ENCODE measurements around the gene DNAJC6. TPM values are rescaled to one million over a fixed set of nuclear protein-coding genes. Genes with fewer than 3 reads are reported as not detected.
A peak's percentile ranks its signal among the peaks of the same experiment; 100 is the strongest.

The DNAJC6 gene
- polyA plus RNA-seq (2013, experiment 1 of 4), result 6.0 TPM
- polyA plus RNA-seq (2013, experiment 2 of 4), result 8.4 TPM
- 4.8 TPM for polyA plus RNA-seq (2013, experiment 3 of 4)
- polyA plus RNA-seq (2013, experiment 4 of 4), result 4.9 TPM

DNA sequence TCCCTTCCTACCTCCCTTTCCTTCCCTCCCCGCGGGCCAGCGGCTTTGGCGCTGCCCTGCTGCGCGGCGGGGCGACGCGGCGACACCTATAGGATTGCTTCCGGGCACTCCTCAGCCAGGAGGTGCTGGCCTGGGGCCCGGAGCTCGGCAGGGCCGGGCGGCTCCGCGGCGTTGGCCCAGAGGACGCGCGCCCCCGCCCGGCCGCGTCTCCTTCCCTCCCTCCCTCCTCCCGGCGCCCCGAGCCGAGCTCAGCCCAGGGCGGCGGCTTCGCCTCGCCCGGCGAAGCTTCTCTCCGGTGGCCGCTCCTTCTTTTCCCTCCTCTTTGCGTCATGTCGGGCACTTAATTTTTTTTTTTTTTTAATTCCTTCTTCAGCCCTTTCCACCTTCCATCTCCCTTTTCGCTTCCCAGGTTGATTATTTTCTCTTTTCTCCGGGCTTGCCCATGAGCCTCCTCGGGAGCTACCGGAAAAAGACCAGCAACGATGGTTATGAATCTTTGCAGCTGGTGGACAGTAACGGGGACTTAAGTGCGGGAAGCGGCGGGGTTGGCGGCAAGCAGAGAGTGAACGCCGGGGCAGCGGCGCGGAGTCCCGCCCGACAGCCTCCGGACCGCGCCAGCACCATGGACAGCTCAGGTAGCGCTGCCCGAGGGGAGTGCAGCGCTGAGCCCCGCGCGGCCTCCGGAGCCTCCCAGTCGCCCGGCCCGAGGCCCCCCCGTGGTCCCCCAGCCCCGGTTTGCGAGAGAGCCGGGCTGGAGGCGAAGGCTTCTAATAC is at the start of gene DNAJC6:
Gene DNAJC6, plus strand, starts transcription at position 240 of the 774 bp plus-strand sequence. Its CDS starts 203 bp downstream, at position 443.
- WGBS, 2 experiments, result 0% methylated on average over 75 of the region's 75 CpGs
- Histone ChIP-seq H3K27me3 (ENCODE audit: control insufficient read depth, insufficient read depth, low read length, poor library complexity, severe bottlenecking) (peaks cover 14% of the 10 kb centered on the region), H3K4me3 (ENCODE audit: insufficient read depth, low read depth, low read length) (peak within 1 kb of the TSS; percentile 42), H3K27ac (ENCODE audit: insufficient read depth, low read depth, low read length, poor library complexity, severe bottlenecking) (peak within 1 kb of the TSS; percentile 19), H3K4me1 (ENCODE audit: control insufficient read depth, insufficient read depth, low read length) (no peaks in the 10 kb centered on the region), H3K36me3 (ENCODE audit: control insufficient read depth, insufficient read depth, low read length) (no peaks in the 10 kb centered on the region), H3K9me3 (ENCODE audit: control insufficient read depth, low read length) (no peaks in the 10 kb centered on the region)

DNA sequence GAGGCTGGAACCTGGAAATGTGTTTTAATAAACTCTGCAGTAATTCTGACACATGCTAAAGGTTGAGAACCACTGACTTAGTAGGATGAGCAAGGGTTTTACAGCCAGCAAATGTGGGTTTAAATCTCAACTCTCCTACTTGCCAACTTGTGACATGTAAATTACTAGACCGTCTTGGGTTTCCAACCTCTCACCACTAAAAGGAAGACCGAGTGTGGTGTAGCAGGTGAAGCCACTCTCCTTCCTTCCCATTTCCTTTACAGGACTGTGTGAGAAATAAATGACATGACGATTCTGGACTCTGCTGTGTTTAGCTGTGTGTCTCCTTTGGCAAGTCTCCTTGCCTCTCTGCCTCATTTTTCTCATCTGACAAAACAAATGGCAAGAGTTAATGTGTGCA is 49.5 kb upstream of the DNAJC6 start:
- 77 to 89% methylated on average over 3 of the region's 3 CpGs for WGBS, 2 experiments
- Histone ChIP-seq H3K4me1 (ENCODE audit: control insufficient read depth, insufficient read depth, low read length) (peaks cover 5% of the 10 kb centered on the region), H3K4me3 (ENCODE audit: insufficient read depth, low read depth, low read length) (no peak overlapping the region), H3K9me3 (ENCODE audit: control insufficient read depth, low read length) (no peaks in the 10 kb centered on the region), H3K27ac (ENCODE audit: insufficient read depth, low read depth, low read length, poor library complexity, severe bottlenecking) (no peak overlapping the region), H3K27me3 (ENCODE audit: control insufficient read depth, insufficient read depth, low read length, poor library complexity, severe bottlenecking) (peaks cover 9% of the 10 kb centered on the region), H3K36me3 (ENCODE audit: control insufficient read depth, insufficient read depth, low read length) (no peaks in the 10 kb centered on the region)

DNA sequence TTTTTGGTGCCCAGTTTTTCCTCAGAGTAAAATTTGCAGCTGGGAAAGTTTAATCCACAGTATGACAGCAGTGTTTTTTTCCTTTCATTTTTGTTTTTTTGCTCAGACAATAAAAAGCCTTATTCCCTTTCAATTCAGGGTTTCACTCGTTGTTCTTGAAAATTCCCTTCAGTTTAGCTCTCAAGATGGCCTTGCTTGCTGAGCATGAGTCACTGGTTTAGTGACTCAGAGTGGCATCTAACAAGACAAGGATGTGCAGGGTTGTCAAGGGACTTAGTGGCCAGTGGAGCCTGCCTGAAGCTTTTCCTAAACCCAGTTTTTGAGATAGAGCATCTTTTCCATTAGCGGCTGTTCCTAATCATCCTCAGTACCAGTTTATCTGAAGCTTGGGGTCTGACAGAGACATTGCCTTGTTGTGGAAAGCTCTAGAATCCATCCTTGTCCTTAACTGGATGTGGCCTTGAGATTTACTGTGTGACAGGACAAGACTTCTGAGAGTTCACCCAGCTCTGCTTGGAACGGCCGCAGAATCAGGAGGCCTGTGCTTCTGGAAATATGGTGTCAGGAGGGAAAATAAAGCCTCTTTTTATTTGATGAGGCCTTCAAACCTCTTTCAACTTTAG is 48.4 kb upstream of the DNAJC6 start:
- Histone ChIP-seq H3K36me3 (ENCODE audit: control insufficient read depth, insufficient read depth, low read length) (no peaks in the 10 kb centered on the region), H3K9me3 (ENCODE audit: control insufficient read depth, low read length) (no peaks in the 10 kb centered on the region), H3K27ac (ENCODE audit: insufficient read depth, low read depth, low read length, poor library complexity, severe bottlenecking) (no peak overlapping the region), H3K4me3 (ENCODE audit: insufficient read depth, low read depth, low read length) (no peak overlapping the region), H3K27me3 (ENCODE audit: control insufficient read depth, insufficient read depth, low read length, poor library complexity, severe bottlenecking) (peaks cover 3% of the 10 kb centered on the region), H3K4me1 (ENCODE audit: control insufficient read depth, insufficient read depth, low read length) (peaks cover 3% of the 10 kb centered on the region)
- whole genome bisulfite sequencing, 2 experiments, result 82 to 88% methylated on average over 4 of the region's 4 CpGs

DNA sequence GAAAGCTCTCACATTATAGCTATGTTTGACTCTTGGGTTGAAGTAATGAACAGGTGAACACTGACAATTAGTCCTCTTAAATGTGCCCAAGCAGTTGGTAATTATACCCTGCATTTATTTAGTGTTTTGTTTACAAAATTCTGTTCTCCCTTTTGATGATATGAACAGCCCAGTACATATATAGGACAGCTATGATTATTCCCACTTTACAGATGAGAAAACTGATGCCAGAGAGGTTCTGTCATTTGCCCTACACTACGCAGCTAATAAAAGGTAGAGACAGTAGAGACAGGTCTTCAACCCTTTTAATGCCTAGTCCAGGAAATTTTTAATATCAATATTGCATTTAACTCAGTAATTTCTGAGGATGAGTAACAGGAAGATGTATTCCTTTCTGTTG is 46.1 kb upstream of the DNAJC6 start:
- H3K27me3 ChIP-seq (ENCODE audit: control insufficient read depth, insufficient read depth, low read length, poor library complexity, severe bottlenecking), result peaks cover 10% of the 10 kb centered on the region
- 91 to 100% methylated on average over 1 of the region's 1 CpG for WGBS, 2 experiments
- H3K9me3 ChIP-seq (ENCODE audit: control insufficient read depth, low read length), result no peaks in the 10 kb centered on the region
- no peaks in the 10 kb centered on the region for H3K36me3 ChIP-seq (ENCODE audit: control insufficient read depth, insufficient read depth, low read length)
- no peak overlapping the region for H3K4me3 ChIP-seq (ENCODE audit: insufficient read depth, low read depth, low read length)
- no peak overlapping the region for H3K27ac ChIP-seq (ENCODE audit: insufficient read depth, low read depth, low read length, poor library complexity, severe bottlenecking)
- H3K4me1 ChIP-seq (ENCODE audit: control insufficient read depth, insufficient read depth, low read length), result peaks cover 3% of the 10 kb centered on the region

DNA sequence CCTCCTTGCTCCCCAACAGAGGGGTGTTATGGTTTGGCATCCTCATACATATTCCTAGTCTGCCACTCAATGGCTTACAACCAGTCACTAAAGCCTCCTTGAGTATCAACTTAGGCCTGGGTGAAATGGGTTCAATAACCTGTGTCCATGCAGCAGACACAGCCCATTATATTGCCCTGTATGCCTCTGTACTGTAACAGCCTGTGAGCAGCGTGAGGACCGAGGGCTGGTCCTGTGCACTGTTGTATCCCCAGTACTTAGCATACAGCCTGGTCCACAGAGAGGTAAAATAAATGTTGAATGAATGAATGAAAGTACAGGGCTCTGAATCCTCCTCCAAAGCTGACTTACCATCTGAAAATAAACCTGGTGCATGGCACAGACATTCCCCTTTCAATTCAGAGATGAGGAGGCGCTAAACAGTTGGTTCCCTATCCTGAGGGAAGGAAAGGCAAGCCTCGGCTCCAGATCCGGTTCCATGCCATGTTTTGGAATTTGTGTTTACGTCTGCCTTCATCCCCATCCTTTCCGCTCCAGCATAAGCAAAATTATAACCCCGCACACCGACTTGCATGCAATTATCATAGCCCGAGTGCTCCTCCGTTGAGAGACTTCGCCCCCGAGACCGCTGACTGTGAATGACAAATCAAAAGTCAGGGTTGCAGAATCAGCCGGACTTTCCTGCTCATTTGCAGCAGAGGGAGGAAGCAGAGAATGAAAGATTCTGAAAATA is 45.0 kb upstream of the DNAJC6 start:
- Histone ChIP-seq H3K27ac (ENCODE audit: insufficient read depth, low read depth, low read length, poor library complexity, severe bottlenecking) (no peak overlapping the region), H3K9me3 (ENCODE audit: control insufficient read depth, low read length) (no peaks in the 10 kb centered on the region), H3K27me3 (ENCODE audit: control insufficient read depth, insufficient read depth, low read length, poor library complexity, severe bottlenecking) (peaks cover 10% of the 10 kb centered on the region), H3K4me1 (ENCODE audit: control insufficient read depth, insufficient read depth, low read length) (peaks cover 3% of the 10 kb centered on the region), H3K4me3 (ENCODE audit: insufficient read depth, low read depth, low read length) (peak overlapping the region; percentile 34), H3K36me3 (ENCODE audit: control insufficient read depth, insufficient read depth, low read length) (no peaks in the 10 kb centered on the region)
- 10 to 12% methylated on average over 15 of the region's 15 CpGs for WGBS, 2 experiments

DNA sequence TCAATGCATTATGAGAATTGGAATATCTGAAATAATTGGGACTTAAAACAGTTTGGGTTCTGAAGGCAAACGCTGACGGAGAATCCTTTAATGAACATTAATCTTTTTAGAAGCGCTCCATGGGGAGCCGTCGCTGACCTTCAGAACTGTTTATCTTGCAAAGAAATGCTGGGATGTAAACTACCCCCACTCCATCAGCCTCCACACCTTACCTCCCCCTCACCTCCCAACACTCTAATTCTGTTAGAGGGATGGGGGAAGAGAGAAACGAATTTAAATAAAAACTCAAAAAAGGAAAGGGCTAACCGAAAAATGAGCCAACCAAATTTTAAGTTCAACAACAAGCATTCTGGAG is 44.1 kb upstream of the DNAJC6 start:
- Histone ChIP-seq H3K27ac (ENCODE audit: insufficient read depth, low read depth, low read length, poor library complexity, severe bottlenecking) (no peak overlapping the region), H3K36me3 (ENCODE audit: control insufficient read depth, insufficient read depth, low read length) (no peaks in the 10 kb centered on the region)
- 1 to 3% methylated on average over 6 to 7 of the region's 7 CpGs for WGBS, 2 experiments

DNA sequence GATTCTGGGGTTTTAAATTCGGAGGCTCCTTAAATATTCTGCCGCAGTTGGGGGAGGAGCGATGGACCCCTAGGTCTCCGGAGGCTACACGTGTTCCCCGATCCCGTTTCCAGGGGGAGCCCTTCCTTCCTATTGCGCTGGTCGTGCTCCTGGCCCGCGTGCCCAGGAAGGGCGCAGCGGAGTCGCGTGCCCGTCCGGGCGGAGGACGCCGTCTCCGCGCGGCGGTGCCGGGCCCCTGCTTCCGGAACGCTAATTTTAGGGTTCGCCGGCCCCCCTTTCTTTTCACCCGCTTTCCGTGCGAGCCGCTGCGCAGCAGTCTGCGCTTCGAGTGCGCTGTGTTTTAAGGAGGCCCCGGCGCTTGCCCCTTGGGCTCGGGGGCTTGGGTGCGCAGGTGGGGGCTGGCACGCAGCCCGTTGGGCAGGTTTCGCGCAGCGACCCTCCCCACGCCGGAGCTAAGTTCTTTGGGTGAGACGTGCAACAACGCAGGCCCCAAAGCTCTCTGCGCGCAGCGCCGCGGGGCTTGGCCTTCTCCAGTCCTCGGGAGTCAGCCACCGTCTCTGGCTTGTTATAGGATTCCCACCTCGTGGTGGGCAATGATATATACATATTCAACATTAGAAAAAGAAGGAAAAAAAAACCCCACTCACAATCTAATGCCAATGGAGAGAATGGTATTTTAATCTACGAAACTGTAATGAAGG is 43.5 kb upstream of the DNAJC6 start:
- peak overlapping the region; percentile 57 for H3K4me3 ChIP-seq (ENCODE audit: insufficient read depth, low read depth, low read length)
- WGBS, 2 experiments, result 1% methylated on average over 56 to 58 of the region's 59 CpGs
- peaks cover 3% of the 10 kb centered on the region for H3K4me1 ChIP-seq (ENCODE audit: control insufficient read depth, insufficient read depth, low read length)
- H3K36me3 ChIP-seq (ENCODE audit: control insufficient read depth, insufficient read depth, low read length), result no peaks in the 10 kb centered on the region
- H3K27me3 ChIP-seq (ENCODE audit: control insufficient read depth, insufficient read depth, low read length, poor library complexity, severe bottlenecking), result peaks cover 10% of the 10 kb centered on the region
- H3K9me3 ChIP-seq (ENCODE audit: control insufficient read depth, low read length), result no peaks in the 10 kb centered on the region
- H3K27ac ChIP-seq (ENCODE audit: insufficient read depth, low read depth, low read length, poor library complexity, severe bottlenecking), result no peak overlapping the region

More for the DNA sequence above, 44.1 kb upstream of the DNAJC6 start:
- H3K9me3 ChIP-seq (ENCODE audit: control insufficient read depth, low read length), result no peaks in the 10 kb centered on the region
- H3K27me3 ChIP-seq (ENCODE audit: control insufficient read depth, insufficient read depth, low read length, poor library complexity, severe bottlenecking), result peaks cover 10% of the 10 kb centered on the region
- peak overlapping the region; percentile 57 for H3K4me3 ChIP-seq (ENCODE audit: insufficient read depth, low read depth, low read length)
- peaks cover 3% of the 10 kb centered on the region for H3K4me1 ChIP-seq (ENCODE audit: control insufficient read depth, insufficient read depth, low read length)

DNA sequence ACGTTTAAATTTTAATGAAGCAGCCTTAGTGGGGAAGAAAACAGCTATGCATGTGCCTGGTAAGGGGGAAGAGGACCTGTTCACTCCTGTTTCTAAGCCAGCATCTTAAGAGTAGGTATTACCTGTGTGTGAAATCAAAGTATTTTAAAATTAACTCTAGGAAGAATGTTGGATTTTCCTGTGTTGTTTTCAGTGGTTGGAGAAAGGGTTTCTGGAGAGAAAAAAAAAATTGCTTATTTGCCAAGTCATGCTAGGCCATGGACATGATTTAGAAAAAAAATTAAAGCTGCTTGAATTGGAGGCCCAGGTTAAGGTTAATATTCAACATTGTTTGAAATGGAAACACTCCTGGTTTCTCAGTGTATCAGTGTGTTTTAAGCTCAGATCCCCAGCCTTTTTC is 42.9 kb upstream of the DNAJC6 start:
- H3K9me3 ChIP-seq (ENCODE audit: control insufficient read depth, low read length), result no peaks in the 10 kb centered on the region
- peaks cover 10% of the 10 kb centered on the region for H3K27me3 ChIP-seq (ENCODE audit: control insufficient read depth, insufficient read depth, low read length, poor library complexity, severe bottlenecking)
- H3K4me3 ChIP-seq (ENCODE audit: insufficient read depth, low read depth, low read length), result no peak overlapping the region
- no peak overlapping the region for H3K27ac ChIP-seq (ENCODE audit: insufficient read depth, low read depth, low read length, poor library complexity, severe bottlenecking)
- peaks cover 3% of the 10 kb centered on the region for H3K4me1 ChIP-seq (ENCODE audit: control insufficient read depth, insufficient read depth, low read length)
- H3K36me3 ChIP-seq (ENCODE audit: control insufficient read depth, insufficient read depth, low read length), result no peaks in the 10 kb centered on the region
- 5 to 18% methylated on average over 1 of the region's 1 CpG for WGBS, 2 experiments

DNA sequence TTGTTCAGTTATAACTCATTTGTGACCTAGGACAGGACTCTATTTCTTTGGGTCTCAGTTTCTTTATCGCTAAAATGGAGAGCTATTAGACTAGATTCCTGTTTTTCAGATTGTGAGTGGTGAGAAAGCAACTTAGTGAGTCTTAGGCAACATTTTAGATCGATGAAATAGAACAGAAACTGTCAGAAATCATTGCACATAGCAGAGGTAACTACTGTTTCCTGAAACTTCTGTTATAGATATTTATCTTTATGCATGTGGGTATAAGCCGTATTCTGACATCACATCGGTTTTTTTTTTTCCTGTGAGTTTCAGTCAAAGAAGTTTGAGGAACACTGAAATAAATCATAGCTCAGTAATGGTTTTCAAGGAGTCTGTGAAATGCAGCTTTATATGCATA is 42.1 kb upstream of the DNAJC6 start:
- peaks cover 10% of the 10 kb centered on the region for H3K27me3 ChIP-seq (ENCODE audit: control insufficient read depth, insufficient read depth, low read length, poor library complexity, severe bottlenecking)
- no peak overlapping the region for H3K27ac ChIP-seq (ENCODE audit: insufficient read depth, low read depth, low read length, poor library complexity, severe bottlenecking)
- peaks cover 3% of the 10 kb centered on the region for H3K4me1 ChIP-seq (ENCODE audit: control insufficient read depth, insufficient read depth, low read length)
- WGBS, 2 experiments, result 96 to 100% methylated on average over 3 to 4 of the region's 4 CpGs
- no peaks in the 10 kb centered on the region for H3K36me3 ChIP-seq (ENCODE audit: control insufficient read depth, insufficient read depth, low read length)
- no peaks in the 10 kb centered on the region for H3K9me3 ChIP-seq (ENCODE audit: control insufficient read depth, low read length)
- H3K4me3 ChIP-seq (ENCODE audit: insufficient read depth, low read depth, low read length), result no peak overlapping the region
